ENCODE results near the gene CTAGE8.
"Not testable (repeated sequence)": the region's sequence is repeated elsewhere in the genome, so short reads cannot be mapped to it uniquely, and the experiment has no call there.

Gene CTAGE8, protein sequence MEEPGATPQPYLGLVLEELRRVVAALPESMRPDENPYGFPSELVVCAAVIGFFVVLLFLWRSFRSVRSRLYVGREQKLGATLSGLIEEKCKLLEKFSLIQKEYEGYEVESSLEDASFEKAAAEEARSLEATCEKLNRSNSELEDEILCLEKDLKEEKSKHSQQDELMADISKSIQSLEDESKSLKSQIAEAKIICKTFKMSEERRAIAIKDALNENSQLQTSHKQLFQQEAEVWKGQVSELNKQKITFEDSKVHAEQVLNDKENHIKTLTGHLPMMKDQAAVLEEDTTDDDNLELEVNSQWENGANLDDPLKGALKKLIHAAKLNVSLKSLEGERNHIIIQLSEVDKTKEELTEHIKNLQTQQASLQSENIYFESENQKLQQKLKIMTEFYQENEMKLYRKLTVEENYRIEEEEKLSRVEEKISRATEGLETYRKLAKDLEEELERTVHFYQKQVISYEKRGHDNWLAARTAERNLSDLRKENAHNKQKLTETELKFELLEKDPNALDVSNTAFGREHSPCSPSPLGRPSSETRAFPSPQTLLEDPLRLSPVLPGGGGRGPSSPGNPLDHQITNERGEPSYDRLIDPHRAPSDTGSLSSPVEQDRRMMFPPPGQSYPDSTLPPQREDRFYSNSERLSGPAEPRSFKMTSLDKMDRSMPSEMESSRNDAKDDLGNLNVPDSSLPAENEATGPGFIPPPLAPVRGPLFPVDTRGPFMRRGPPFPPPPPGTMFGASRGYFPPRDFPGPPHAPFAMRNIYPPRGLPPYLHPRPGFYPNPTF

DNA sequence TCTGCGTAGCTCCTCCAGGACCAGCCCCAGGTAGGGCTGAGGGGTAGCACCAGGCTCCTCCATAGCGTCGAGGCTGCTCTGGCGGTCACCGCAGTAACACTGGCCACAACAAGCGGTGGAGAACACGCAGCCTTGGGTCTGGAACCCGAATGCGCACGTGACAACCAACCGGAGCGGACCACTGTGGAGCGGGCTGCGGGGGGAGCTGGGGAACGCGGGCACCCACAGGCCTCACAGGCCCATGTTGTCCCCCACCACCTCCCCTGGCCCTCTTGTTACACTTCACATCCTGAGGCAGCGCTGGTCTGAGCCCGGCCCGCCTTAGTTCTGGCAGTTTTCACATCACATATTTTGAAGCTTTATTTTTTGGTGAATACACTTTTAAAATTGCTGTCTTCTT lies at the start of gene CTAGE8:
Gene CTAGE8, minus strand, starts transcription at position 101 of the 400 bp plus-strand sequence. Its CDS starts 38 bp downstream, at position 63.
- DNase-seq (ENCODE audit: low spot score) = not testable (repeated sequence)

DNA sequence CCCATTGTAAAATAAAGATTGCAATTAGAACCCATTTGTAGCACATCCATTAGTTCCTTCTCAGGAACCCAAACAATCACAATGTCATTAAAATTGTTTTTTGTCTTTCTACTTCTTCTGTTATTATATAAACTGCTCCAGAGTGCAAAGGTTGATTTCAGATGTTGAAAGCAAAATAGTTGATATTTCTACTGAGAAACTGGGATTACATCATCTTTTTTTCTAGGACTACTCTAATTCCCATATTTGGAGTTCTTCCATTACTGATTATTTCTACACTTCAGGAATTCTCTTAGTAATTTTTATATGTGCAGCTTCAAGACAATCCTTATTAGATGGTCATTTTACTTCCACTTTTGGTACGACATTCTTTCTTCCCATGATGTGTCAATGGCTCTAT lies 48.4 kb upstream of the CTAGE8 start:
- not testable (repeated sequence) for DNase-seq (ENCODE audit: low spot score)

DNA sequence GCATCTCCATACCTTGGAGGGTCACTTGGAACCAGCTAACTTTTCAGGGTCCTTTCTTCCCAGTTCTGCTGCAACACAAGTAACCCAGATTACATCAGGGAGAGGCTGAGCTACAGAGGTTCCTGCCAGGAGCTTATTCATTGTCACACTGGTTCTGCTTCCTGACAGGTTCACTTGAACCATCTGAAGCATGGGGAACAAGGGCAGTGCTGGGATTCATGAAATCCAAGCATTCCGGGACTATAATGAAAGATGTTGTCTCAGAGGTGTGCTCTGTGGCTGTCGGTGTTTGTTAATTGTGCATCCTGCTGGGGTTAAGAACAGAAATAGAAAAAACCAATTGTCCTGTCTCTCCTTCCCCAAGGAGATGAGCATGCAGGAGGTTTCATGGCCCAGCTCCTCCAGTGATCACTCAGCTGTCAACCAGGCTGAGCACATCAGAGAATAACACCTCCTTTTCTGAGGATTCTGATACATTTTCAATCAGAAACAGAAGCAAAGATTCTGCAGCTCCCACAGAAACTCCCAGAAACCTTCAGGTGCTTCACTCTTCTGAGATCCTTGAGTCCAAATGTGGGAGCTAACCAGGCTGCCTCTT lies 42.9 kb upstream of the CTAGE8 start, which contains the start of gene OR2A1:
Gene OR2A1, plus strand, starts transcription at position 548 of the 598 bp plus-strand sequence. CDS start 5,706 bp downstream, outside the sequence.
- peak; percentile 3 for DNase-seq (ENCODE audit: low spot score)

DNA sequence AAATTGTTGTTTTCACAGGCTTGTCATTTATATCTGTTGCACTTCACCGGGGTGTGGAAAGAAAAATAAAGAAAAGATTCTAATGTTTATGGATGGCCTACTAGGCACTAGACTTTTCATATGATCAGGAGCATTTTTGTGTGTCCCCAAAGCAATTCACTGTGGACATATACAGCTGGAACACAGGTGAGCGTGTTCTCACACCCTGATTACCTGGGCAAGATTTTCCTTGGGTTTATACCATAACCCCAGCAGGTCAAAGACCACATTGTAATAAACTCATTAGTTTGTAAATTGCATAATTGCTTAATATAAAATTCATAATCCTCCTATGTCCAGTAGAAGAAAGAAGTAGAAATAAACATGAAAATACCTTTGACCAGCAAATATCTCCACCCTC lies 42.1 kb upstream of the CTAGE8 start:
- not testable (repeated sequence) for DNase-seq (ENCODE audit: low spot score)

DNA sequence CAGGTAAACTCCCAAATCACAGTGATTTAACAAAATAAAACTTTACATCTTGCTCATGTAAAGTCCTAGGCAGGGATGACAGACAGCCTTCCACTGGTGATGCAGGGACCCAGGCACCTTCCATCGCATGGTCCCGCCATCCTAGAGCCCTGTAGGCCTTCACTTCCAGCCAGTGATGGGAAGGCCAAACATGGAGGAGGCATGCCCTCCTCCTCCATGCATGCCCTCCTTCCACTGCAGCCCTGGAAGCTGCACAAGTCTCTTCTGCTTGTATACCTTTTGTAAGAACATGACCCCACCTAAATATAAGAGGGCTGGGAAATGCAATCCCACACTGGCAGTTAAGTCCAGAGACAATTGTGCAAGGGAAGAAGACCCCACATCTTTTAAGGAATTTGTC lies 40.6 kb upstream of the CTAGE8 start:
- DNase-seq (ENCODE audit: low spot score) = not testable (repeated sequence)

DNA sequence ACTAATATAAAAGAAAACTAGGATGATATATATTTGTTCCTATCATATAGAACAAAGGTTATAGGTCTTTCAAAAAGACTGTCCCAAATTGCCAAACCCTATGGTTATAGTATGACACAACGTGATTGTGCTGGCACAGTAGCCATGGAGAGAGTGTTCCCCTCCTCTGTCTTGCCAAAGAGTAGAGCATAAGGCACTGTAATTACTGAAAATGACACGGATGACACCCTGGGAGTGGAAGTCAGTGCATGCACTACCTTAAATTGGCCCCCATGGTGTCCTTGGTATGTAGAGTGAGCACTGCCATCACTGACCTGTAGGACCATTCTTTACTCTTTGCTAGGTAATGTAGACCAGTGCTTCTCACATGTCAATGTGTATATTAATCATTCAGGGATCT lies 36.1 kb upstream of the CTAGE8 start:
- DNase-seq (ENCODE audit: low spot score) = not testable (repeated sequence)

DNA sequence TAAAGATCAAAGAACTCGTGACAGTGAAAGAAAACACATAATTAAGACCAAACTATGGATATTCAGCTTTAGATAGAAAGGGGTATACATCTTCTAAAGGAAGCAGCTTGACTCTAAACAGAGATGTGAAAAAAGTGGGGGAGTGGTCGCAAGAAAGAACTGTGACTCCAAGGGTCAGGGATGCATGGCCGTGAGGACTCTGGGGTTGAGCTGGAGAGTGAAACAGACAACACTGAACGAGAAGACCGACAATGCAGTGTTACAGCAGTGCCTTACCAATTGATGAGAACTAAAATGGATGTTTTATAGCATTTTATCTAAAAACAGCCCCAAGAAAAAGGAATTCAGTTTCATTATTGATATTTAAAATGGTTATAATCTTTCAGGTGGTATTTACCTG lies 34.5 kb upstream of the CTAGE8 start:
- DNase-seq (ENCODE audit: low spot score) = not testable (repeated sequence)

DNA sequence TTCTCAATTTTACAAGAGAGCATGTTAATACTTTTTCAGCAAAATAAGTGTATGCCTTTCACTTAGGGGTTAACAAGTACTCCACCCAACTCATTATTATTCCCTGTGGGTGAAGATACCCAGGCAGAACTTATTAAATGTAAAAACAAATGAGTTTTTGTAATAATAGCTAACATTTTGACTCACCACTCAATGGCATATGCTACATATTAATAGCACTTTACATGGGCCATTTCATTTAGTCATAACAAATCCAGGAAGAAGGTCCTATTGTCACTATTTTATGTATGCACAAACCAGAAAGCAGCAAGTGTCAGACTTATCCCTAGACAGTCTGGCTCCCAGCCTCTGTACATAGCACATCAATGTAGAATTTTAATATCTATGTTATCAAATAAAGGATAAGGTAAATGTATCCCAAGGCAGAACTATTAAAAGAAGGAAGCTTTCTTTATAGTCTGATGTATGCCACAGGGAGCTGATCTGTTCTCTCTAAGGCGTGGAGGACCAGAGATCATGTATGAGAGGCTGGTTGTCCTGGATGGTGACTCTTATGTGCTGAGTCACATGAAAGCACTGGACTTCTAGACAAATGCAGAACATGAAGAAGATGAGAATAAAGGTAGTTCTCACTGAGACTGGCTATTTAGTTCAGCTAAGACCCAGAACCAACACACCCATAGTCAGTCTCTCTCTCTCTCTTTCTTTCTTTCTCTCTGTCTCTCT lies 33.7 kb upstream of the CTAGE8 start:
- DNase-seq (ENCODE audit: low spot score) = not testable (repeated sequence)

DNA sequence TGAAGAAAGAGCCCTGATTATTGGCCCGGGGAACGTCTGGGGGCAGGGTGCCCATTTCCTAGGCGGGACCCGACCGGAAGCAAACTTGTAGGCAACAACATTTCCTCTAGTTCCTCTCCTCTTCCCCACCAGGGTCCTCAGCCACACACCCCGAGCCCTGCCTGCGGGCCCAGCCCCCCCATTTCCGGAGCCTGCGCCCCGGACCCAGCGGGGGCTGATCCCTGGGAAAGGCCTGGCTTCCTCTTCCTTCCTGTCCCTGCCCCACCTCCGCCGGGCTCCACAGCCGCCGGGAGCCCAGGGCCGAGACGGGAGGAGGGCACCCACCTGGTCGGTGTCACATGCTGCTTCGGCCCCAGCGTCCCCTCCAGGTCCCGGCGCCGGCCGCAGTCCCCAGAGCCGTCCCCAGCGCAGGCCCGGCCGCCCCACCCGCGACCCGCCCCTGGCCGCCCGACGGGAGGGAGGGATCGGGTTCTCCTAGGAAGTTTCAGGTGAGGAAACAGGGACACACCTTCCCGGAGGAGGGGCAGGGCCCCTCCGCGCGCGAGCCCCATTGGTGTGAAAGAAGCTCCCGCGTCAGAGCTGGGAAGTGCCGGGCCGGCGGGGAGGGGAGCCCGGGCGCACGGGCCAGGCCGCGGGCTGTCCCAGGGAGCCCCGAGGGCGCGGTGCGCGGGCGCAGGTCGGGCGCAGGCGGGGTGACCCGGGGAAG lies 24.9 kb upstream of the CTAGE8 start:
- not testable (repeated sequence) for DNase-seq (ENCODE audit: low spot score)

DNA sequence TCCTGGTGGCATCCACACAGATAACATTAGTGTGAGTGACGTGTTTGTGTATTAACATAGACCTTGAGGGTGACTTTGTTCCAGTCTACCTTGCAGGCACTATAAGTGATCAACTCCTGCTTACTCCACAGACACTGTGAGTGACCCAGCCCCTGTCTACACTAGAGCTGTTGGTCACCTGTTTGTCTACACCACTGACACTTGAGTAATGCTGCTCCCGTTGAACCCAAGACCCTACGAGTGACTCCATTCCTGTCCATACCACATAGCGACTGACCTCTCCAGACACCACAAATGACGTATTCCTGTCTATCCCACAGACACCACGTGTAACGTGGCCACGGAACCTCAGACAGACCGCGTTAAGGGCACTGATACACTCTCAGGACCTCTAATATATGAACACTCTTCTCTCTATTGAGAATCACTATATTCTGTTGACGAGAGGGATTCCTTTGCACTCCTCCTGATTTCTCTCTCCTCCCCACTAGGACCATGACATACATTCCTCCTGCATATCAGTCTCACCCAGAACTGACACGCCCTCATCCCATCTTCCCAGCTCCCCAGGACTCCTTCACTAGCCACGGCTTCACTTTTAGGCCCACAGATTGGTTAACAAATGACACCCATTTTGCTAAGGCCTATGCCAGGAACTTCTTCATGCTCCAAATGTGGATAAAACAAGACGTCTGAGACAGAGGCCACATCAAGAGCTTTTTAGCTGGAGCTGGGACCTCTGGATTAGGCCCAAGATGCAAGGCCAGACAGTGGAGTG lies 23.5 kb upstream of the CTAGE8 start:
- DNase-seq (ENCODE audit: low spot score) = not testable (repeated sequence)

DNA sequence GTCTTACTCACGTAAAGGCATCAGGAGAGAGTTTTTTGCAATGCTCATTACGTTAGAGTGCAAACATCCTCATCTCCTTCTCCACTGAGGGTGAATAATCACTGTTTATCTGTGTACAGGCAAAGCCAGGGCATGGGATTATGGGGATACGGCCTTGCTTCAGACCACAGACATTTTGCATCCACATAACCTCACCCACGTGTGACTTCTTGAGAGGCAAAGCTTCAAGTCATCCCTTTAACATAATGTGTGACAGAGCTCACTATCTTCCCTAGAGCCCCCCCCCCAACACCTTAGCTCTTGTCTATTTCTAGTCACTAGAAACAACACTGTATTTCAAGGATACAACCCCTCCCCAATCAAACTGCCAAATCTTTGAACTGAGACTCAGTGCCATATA lies 22.5 kb upstream of the CTAGE8 start:
- DNase-seq (ENCODE audit: low spot score) = peak; percentile 1

DNA sequence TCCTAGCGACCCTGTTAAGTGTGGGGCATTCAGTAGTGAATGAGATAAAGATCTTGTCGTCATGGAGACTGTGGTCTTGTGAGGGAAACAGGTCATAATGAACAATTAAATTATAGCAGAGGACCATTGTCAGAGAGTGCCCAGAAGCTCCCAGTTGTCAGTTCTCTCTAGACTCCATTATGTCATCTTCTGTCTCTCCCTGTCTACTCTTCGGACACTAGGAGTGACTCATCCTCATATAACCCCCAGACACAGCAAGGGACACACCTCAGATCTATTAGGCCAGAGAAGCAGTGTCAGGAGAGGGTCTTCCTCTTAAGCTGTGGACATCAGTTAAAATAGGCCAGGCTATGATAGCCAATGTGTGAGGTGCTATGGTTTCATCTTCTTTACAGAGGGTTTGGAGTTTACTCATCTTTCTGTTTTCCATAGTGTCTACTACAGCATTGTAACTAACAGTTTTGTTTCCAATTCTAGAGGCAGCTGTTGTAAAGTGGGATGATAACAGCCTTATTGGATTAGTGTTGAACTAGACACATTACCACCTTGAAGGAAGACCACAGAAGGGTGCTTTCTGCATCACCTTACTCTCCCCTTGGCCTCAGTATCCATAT lies 18.2 kb upstream of the CTAGE8 start:
- not testable (repeated sequence) for DNase-seq (ENCODE audit: low spot score)

DNA sequence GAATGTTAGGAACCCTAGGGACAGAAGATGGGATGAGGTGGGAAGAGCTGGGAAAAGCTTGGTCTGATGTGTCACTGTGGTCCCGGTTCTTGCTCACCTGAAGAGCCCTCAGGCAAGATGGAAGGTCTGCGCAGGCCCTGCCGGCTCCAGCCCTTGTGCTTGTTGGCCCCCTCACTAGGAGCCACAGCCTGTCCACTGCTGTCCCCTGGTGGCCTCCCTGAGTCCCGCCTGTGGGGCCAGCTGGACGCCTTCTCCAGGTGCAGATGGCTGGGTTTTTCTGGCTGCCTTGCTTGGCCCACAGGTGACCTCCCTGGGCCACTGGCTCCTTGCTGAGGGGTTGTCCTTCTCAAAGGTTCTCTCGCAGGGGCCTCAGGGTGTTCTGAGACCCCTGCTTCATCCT lies 14.6 kb upstream of the CTAGE8 start:
- DNase-seq (ENCODE audit: low spot score) = not testable (repeated sequence)

DNA sequence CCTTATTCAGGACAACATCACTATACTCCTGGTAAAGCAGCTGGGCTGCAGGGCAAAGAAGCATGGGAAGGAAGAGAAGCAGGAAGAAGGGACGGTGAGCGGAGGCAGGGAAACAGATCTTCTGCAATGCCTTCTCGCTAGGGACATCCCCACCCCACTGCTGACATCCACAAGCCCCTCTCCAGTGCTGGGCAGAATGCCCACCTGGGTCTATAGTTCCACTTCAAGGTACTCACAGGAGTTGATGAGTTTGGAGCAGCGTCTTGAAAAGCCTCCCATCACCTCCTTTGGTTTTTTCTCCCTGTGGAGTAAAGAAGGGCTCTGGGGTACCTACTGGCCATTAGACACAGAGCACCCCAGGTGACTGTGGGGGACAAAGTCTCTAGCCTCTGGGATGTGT lies 13.4 kb upstream of the CTAGE8 start:
- DNase-seq (ENCODE audit: low spot score) = not testable (repeated sequence)

DNA sequence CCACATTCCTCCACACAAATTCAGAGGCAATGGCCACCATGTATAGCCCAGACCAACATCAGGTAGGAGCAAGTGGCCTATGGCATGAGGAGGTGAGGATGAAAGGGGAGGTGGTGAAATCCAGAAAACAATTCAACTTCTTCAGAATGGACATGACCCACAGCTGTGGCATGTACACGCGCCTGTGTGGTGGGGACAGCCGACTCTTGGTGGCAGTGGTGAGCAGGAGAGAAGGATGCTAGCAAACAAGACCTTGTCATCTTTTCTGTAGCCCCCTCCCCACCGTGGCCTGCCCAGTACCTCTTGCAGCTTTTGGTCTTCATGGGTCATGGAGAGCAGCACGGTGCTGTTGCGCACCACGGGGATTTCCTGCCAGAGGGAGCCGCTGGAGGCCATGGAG lies 12.9 kb upstream of the CTAGE8 start:
- not testable (repeated sequence) for DNase-seq (ENCODE audit: low spot score)

DNA sequence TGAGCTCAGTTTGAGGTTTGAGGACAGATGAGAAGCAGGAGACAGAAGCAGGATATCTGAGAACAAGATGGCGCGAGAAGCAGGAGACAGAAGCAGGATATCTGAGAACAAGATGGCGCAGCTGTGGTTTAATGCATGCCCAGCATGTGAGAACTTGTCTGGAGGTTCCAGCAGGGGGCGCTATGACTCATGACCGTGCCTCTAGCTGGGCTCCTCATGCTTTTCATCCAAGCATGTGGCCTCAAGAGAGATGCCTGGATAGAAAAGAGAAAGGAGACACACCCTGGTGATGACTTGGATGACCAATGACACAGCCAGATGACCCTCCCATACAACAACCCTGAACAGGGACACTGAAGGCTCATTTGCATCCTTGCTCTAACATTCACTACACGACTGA lies 10.9 kb upstream of the CTAGE8 start:
- DNase-seq (ENCODE audit: low spot score) = not testable (repeated sequence)

DNA sequence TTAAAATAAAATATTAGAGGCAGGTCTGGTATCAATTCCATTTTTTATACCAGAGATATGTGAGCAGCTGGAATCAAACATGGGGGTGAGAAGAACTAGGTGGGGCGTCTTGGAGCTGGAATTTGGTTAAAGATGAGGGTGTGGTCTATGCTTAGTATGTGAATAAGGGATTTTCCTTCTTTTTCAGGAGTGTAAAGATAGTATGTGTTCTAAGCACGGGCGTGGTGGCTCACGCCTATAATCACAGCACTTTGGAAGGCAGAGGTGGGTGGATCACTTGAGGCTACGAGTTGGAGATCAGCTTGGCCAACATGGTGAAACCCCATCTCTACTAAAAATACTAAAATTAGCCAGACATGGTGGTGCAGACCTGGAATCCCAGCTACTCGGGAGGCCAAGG lies 6.2 kb upstream of the CTAGE8 start:
- not testable (repeated sequence) for DNase-seq (ENCODE audit: low spot score)

DNA sequence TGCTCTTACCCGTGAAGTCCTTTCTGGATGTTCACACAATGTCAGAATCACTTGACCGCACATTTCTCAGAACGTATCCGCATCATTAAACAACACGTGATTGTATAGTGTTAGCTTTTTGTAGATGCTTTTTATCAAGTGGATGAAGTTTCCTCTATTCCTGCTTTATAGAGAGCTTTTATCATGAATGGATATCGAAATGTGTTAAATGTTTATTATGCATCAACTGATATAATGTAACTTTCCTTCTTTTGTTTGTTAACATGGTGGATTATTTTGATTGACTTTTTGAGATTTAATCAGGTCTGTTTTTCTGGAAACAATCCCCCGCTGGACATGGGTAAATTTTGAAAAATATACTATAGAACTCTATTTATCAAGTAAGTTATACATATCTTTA lies 4.4 kb downstream of the CTAGE8 start, which contains the start of gene OR2A7:
Gene OR2A7, minus strand, starts transcription at position 101 of the 400 bp plus-strand sequence. CDS start 5,164 bp downstream, outside the sequence.
- not testable (repeated sequence) for DNase-seq (ENCODE audit: low spot score)

DNA sequence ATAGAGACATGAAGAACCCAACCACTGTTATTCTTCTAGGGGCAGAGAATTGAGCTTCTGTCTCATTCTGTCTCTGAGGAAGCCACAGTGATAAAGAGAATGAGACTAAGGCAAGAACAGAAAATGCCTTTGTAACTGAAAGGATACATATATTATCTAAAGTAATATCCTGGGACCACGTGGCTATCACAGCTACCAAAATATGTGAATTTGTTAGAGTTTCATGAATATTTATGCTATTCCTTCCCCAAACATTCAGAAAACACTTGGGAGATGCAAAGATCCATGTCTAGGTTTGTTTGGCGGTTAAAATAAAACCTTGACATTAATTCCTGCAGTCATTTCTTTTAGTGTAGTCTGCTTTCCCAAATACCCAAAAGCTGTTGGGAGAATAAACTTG lies 7.0 kb downstream of the CTAGE8 start:
- DNase-seq (ENCODE audit: low spot score) = not testable (repeated sequence)

DNA sequence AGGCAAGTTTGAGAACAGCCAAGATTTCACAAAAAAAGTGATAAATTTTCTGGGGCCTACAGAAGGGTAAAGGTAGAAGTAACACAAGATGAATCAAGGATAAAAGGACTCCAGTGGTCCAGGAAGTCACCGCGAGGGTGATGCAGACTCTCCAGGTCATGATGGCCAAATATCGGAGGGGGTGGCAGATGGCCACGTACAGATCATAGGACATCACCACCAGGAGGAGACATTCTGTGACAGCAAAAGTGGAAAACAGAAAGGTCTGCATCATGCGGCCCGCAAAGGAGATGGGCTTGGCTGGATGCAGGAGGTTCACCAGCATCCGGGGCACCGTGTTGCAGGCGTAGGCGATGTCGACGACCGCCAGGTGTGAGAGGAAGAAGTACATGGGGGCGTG lies 10.0 kb downstream of the CTAGE8 start:
- DNase-seq (ENCODE audit: low spot score) = not testable (repeated sequence)

Measured in kidney tubule cell (primary cell).